AG10803 (cell line): ENCODE data around the gene FBXO44.

Source experiments
- DNase-seq: peaks from one replicate; pipeline ENCODE4 v3.0.0; 2010; ENCODE audit warnings: low read depth
- H3K4me3 ChIP-seq: 2 replicates; pipeline ENCODE4 v1.5.1; 2011; ENCODE audit warnings: mild to moderate bottlenecking, low read length, control low read depth
- CTCF ChIP-seq: conservative IDR thresholded peaks from 2 replicates; pipeline ENCODE4 v1.5.1; 2011; ENCODE audit warnings: mild to moderate bottlenecking, low read length, control low read depth, inconsistent platforms

Gene FBXO44

GRCh38 chr1:11645670-11646265, 8.9 kb upstream of the FBXO44 start:
- TF ChIP-seq CTCF = peak; percentile 80
- peak; percentile 65 for DNase-seq
- H3K4me3 ChIP-seq = no peak overlapping the region

GRCh38 chr1:11646317-11646716, 8.4 kb upstream of the FBXO44 start:
- H3K4me3 ChIP-seq = no peak overlapping the region
- DNase-seq = no peak
- no peak for TF ChIP-seq CTCF

- H3K4me3 ChIP-seq = no peak overlapping the region
- DNase-seq = no peak
- TF ChIP-seq CTCF = no peak
Measured at GRCh38 chr1:11647333-11647732, 7.3 kb upstream of the FBXO44 start.

GRCh38 chr1:11648039-11648438, 6.6 kb upstream of the FBXO44 start:
- TF ChIP-seq CTCF = no peak
- H3K4me3 ChIP-seq = no peak overlapping the region
- no peak for DNase-seq

- DNase-seq = no peak
- H3K4me3 ChIP-seq = no peak overlapping the region
- TF ChIP-seq CTCF = no peak
Measured at GRCh38 chr1:11648732-11649158, 5.9 kb upstream of the FBXO44 start.

GRCh38 chr1:11649237-11649623, 5.4 kb upstream of the FBXO44 start:
- no peak for DNase-seq
- H3K4me3 ChIP-seq = no peak overlapping the region
- no peak for TF ChIP-seq CTCF

- no peak for TF ChIP-seq CTCF
- no peak overlapping the region for H3K4me3 ChIP-seq
- DNase-seq = no peak
Measured at GRCh38 chr1:11649624-11650330, 4.9 kb upstream of the FBXO44 start.
